ENCODE results near the gene LRRC45. TPM values are rescaled to one million over a fixed set of nuclear protein-coding genes. Genes with fewer than 3 reads are reported as not detected.

The LRRC45 gene
- total RNA-seq, 2 experiments from 2014 or later, result 54.5 to 68.4 TPM

- POLR2A ChIA-PET, result no interaction called here
- no peak overlapping the region for H3K27ac Mint-ChIP-seq
- H3K36me3 Mint-ChIP-seq (ENCODE audit: low read depth), result no peaks in the 10 kb centered on the region
- no peaks in the 10 kb centered on the region for H3K9me3 Mint-ChIP-seq
- CTCF ChIA-PET, result interaction anchor here (1.0 kb wide), 1 partner anchor 17 kb away, joined by 4 read pairs; no protein-coding TSS in a partner anchor
- DNase-seq, result no peak
- H3K4me1 Mint-ChIP-seq, result peaks cover 5% of the 10 kb centered on the region
- no peaks in the 10 kb centered on the region for H3K27me3 Mint-ChIP-seq
- no peak overlapping the region for H3K4me3 Mint-ChIP-seq
Measured at GRCh38 chr17:82013772-82014321, 9.3 kb upstream of the LRRC45 start.

- DNase-seq, result no peak
- H3K36me3 Mint-ChIP-seq (ENCODE audit: low read depth), result no peaks in the 10 kb centered on the region
- no peak overlapping the region for H3K27ac Mint-ChIP-seq
- H3K4me1 Mint-ChIP-seq, result peaks cover 7% of the 10 kb centered on the region
- H3K9me3 Mint-ChIP-seq, result no peaks in the 10 kb centered on the region
- H3K4me3 Mint-ChIP-seq, result no peak overlapping the region
- POLR2A ChIA-PET, result no interaction called here
- H3K27me3 Mint-ChIP-seq, result no peaks in the 10 kb centered on the region
- CTCF ChIA-PET, result interaction anchor here (1.0 kb wide), 1 partner anchor 16 kb away, joined by 4 read pairs; no protein-coding TSS in a partner anchor
Measured at GRCh38 chr17:82014432-82014831, 8.7 kb upstream of the LRRC45 start.

- Mint-ChIP-seq H3K36me3 (ENCODE audit: low read depth) (no peaks in the 10 kb centered on the region), H3K27me3 (no peaks in the 10 kb centered on the region), H3K4me3 (no peak overlapping the region), H3K27ac (no peak overlapping the region), H3K4me1 (peaks cover 7% of the 10 kb centered on the region), H3K9me3 (no peaks in the 10 kb centered on the region)
- DNase-seq, result no peak
- ChIA-PET CTCF (interaction anchor here (1.0 kb wide), 1 partner anchor 15 kb away, joined by 4 read pairs; no protein-coding TSS in a partner anchor), POLR2A (no interaction called here)
Measured at GRCh38 chr17:82014971-82015310, 8.2 kb upstream of the LRRC45 start.

GRCh38 chr17:82015311-82015971 is 7.7 kb upstream of the LRRC45 start:
- ChIA-PET POLR2A (no interaction called here), CTCF (interaction anchor here (0.8 to 1.2 kb wide), 2 partner anchors 22 to 56 kb away, joined by 3 to 4 read pairs; partner anchors contain the start of gene DCXR)
- Mint-ChIP-seq H3K27ac (no peak overlapping the region), H3K36me3 (ENCODE audit: low read depth) (no peaks in the 10 kb centered on the region), H3K4me3 (no peak overlapping the region), H3K9me3 (no peaks in the 10 kb centered on the region), H3K27me3 (no peaks in the 10 kb centered on the region), H3K4me1 (peaks cover 11% of the 10 kb centered on the region)
- no peak for DNase-seq

- H3K27ac Mint-ChIP-seq, result no peak overlapping the region
- DNase-seq, result no peak
- POLR2A ChIA-PET, result no interaction called here
- H3K9me3 Mint-ChIP-seq, result no peaks in the 10 kb centered on the region
- no peaks in the 10 kb centered on the region for H3K36me3 Mint-ChIP-seq (ENCODE audit: low read depth)
- H3K27me3 Mint-ChIP-seq, result no peaks in the 10 kb centered on the region
- H3K4me3 Mint-ChIP-seq, result no peak overlapping the region
- peaks cover 18% of the 10 kb centered on the region for H3K4me1 Mint-ChIP-seq
- CTCF ChIA-PET, result interaction anchor here (0.8 to 1.7 kb wide), 3 partner anchors 14 to 57 kb away, joined by 3 to 5 read pairs (median 4); partner anchors contain the start of gene DCXR
Measured at GRCh38 chr17:82016061-82016874, 6.8 kb upstream of the LRRC45 start.

GRCh38 chr17:82016875-82017459 is 6.1 kb upstream of the LRRC45 start:
- H3K4me1 Mint-ChIP-seq, result peaks cover 24% of the 10 kb centered on the region
- ChIA-PET CTCF (interaction anchor here (1.7 to 7.4 kb wide), 2 partner anchors 13 to 57 kb away, joined by 5 to 66 read pairs; partner anchors contain the start of gene NOTUM), POLR2A (no interaction called here)
- no peaks in the 10 kb centered on the region for H3K9me3 Mint-ChIP-seq
- H3K4me3 Mint-ChIP-seq, result no peak overlapping the region
- no peaks in the 10 kb centered on the region for H3K27me3 Mint-ChIP-seq
- no peaks in the 10 kb centered on the region for H3K36me3 Mint-ChIP-seq (ENCODE audit: low read depth)
- H3K27ac Mint-ChIP-seq, result no peak overlapping the region
- no peak for DNase-seq

GRCh38 chr17:82017612-82018151 is 5.4 kb upstream of the LRRC45 start:
- Mint-ChIP-seq H3K27me3 (no peaks in the 10 kb centered on the region), H3K4me1 (peaks cover 24% of the 10 kb centered on the region), H3K36me3 (ENCODE audit: low read depth) (no peaks in the 10 kb centered on the region), H3K27ac (no peak overlapping the region), H3K4me3 (no peak overlapping the region), H3K9me3 (no peaks in the 10 kb centered on the region)
- CTCF ChIA-PET, result interaction anchor here (1.7 to 7.4 kb wide), 2 partner anchors 13 to 58 kb away, joined by 5 to 66 read pairs; partner anchors contain the start of gene NOTUM
- no peak for DNase-seq
- POLR2A ChIA-PET, result no interaction called here

GRCh38 chr17:82018152-82018988 is 4.7 kb upstream of the LRRC45 start:
- no peaks in the 10 kb centered on the region for H3K9me3 Mint-ChIP-seq
- no peak for DNase-seq
- H3K4me3 Mint-ChIP-seq, result no peak overlapping the region
- H3K36me3 Mint-ChIP-seq (ENCODE audit: low read depth), result no peaks in the 10 kb centered on the region
- no peaks in the 10 kb centered on the region for H3K27me3 Mint-ChIP-seq
- CTCF ChIA-PET, result interaction anchor here (1.1 to 7.4 kb wide), 5 partner anchors 11 to 88 kb away, joined by 3 to 66 read pairs (median 40); partner anchors contain the start of genes DCXR and NOTUM
- H3K4me1 Mint-ChIP-seq, result peaks cover 24% of the 10 kb centered on the region
- no peak overlapping the region for H3K27ac Mint-ChIP-seq
- POLR2A ChIA-PET, result no interaction called here

- ChIA-PET POLR2A (no interaction called here), CTCF (interaction anchor here (0.6 to 7.4 kb wide), 11 partner anchors 10 to 89 kb away, joined by 3 to 66 read pairs (median 4); partner anchors contain the start of genes DCXR and NOTUM)
- no peak for DNase-seq
- Mint-ChIP-seq H3K36me3 (ENCODE audit: low read depth) (no peaks in the 10 kb centered on the region), H3K9me3 (no peaks in the 10 kb centered on the region), H3K4me3 (no peak overlapping the region), H3K4me1 (peaks cover 29% of the 10 kb centered on the region), H3K27me3 (no peaks in the 10 kb centered on the region), H3K27ac (no peak overlapping the region)
Measured at GRCh38 chr17:82018989-82019689, 4.0 kb upstream of the LRRC45 start.

- Mint-ChIP-seq H3K4me3 (no peak overlapping the region), H3K4me1 (peaks cover 31% of the 10 kb centered on the region), H3K36me3 (ENCODE audit: low read depth) (no peaks in the 10 kb centered on the region), H3K9me3 (no peaks in the 10 kb centered on the region), H3K27me3 (no peaks in the 10 kb centered on the region), H3K27ac (no peak overlapping the region)
- ChIA-PET POLR2A (no interaction called here), CTCF (interaction anchor here (0.6 to 7.4 kb wide), 14 partner anchors 9 to 216 kb away, joined by 3 to 66 read pairs (median 4); partner anchors contain the start of genes DCXR and NOTUM)
- DNase-seq, result peak; percentile 71
Measured at GRCh38 chr17:82019690-82020571, 3.2 kb upstream of the LRRC45 start.
